KMS-11 (cell line): ENCODE measurements around the gene IL12B.
"Not testable (repeated sequence)": the region's sequence is repeated elsewhere in the genome, so short reads cannot be mapped to it uniquely, and the experiment has no call there.

Experiments used
- H2AFZ ChIP-seq: fragments of 200-600 bp; sonication (generic); 2 replicates; pipeline ENCODE4 v1.6.1; 2016; ENCODE audit warnings: antibody characterized with exemption, mixed run types, low read depth
- H3K27ac ChIP-seq: fragments of 200-600 bp; sonication (generic); 2 replicates; pipeline ENCODE4 v1.6.1; 2016; ENCODE audit warnings: mild to moderate bottlenecking, mixed run types
- H3K27me3 ChIP-seq: fragments of 200-600 bp; sonication (generic); 2 replicates; pipeline ENCODE4 v1.6.1; 2017; ENCODE audit warnings: mild to moderate bottlenecking, low read depth, mixed run types, moderate library complexity; ENCODE audit not compliant: insufficient read depth
- H3K36me3 ChIP-seq: fragments of 200-600 bp; sonication (generic); 2 replicates; pipeline ENCODE4 v1.6.1; 2017; ENCODE audit warnings: mild to moderate bottlenecking, mixed run types; ENCODE audit not compliant: insufficient read depth
- H3K4me1 ChIP-seq: fragments of 200-600 bp; sonication (generic); 2 replicates; pipeline ENCODE4 v1.6.1; 2016; ENCODE audit warnings: mild to moderate bottlenecking, low read depth, mixed run types; ENCODE audit not compliant: poor library complexity, severe bottlenecking
- H3K4me2 ChIP-seq: fragments of 200-600 bp; sonication (generic); 2 replicates; pipeline ENCODE4 v1.7.0; 2016; ENCODE audit warnings: mild to moderate bottlenecking, mixed run types
- H3K4me3 ChIP-seq: fragments of 200-600 bp; sonication (generic); IDR thresholded peaks from 2 replicates; pipeline ENCODE4 v1.6.1; 2017; ENCODE audit warnings: low read depth, low read length, mixed read lengths; ENCODE audit not compliant: insufficient read depth
- H3K79me2 ChIP-seq: fragments of 200-600 bp; sonication (generic); 2 replicates; pipeline ENCODE4 v1.6.1; 2016; ENCODE audit warnings: low read depth, mixed run types; ENCODE audit not compliant: insufficient read depth
- H3K9ac ChIP-seq: fragments of 200-600 bp; sonication (generic); 2 replicates; pipeline ENCODE4 v1.6.1; 2016; ENCODE audit warnings: mild to moderate bottlenecking, mixed run types
- H4K20me1 ChIP-seq: fragments of 200-600 bp; sonication (generic); 2 replicates; pipeline ENCODE4 v1.6.1; 2016; ENCODE audit warnings: mild to moderate bottlenecking, mixed run types; ENCODE audit not compliant: insufficient read depth
- TF ChIP-seq, protein P1 (sequence below): fragments of 200-600 bp; sonication (generic); conservative IDR thresholded peaks from 2 replicates; pipeline ENCODE4 v1.6.1; 2017; ENCODE audit warnings: low read depth, mild to moderate bottlenecking, antibody characterized with exemption, low read length, moderate library complexity, mixed read lengths

Gene IL12B

DNA sequence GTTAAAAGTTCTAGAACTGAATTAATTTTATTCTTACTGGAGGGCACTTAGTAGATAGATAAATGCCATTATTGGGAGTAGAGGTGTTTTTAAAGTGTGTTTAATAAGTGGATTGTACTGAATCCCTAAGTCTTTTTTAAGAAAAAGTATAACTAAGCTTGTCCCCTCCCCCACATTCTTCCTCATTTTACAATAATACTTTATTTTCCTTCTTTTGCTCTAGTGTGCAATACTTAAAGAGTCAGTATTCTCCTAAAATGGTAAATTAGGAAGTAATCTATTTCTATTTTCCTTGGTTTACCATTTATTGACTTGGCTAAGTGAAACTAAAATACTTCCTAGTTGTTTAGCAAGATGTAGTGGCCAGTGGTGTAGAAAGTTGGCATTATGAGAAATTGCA is 55.6 kb downstream of the IL12B start:
- H4K20me1 ChIP-seq = no peaks in the 10 kb centered on the region
- H3K79me2 ChIP-seq = no peaks in the 10 kb centered on the region
- H3K36me3 ChIP-seq = no peaks in the 10 kb centered on the region
- H3K4me3 ChIP-seq = no peak overlapping the region
- no peaks in the 10 kb centered on the region for H3K27me3 ChIP-seq
- TF ChIP-seq, protein P1, sequence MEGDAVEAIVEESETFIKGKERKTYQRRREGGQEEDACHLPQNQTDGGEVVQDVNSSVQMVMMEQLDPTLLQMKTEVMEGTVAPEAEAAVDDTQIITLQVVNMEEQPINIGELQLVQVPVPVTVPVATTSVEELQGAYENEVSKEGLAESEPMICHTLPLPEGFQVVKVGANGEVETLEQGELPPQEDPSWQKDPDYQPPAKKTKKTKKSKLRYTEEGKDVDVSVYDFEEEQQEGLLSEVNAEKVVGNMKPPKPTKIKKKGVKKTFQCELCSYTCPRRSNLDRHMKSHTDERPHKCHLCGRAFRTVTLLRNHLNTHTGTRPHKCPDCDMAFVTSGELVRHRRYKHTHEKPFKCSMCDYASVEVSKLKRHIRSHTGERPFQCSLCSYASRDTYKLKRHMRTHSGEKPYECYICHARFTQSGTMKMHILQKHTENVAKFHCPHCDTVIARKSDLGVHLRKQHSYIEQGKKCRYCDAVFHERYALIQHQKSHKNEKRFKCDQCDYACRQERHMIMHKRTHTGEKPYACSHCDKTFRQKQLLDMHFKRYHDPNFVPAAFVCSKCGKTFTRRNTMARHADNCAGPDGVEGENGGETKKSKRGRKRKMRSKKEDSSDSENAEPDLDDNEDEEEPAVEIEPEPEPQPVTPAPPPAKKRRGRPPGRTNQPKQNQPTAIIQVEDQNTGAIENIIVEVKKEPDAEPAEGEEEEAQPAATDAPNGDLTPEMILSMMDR = no peak
- no peak overlapping the region for H3K27ac ChIP-seq
- H3K4me2 ChIP-seq = no peak overlapping the region
- no peak overlapping the region for H3K9ac ChIP-seq
- no peaks in the 10 kb centered on the region for H3K4me1 ChIP-seq
- H2AFZ ChIP-seq = no peak overlapping the region

DNA sequence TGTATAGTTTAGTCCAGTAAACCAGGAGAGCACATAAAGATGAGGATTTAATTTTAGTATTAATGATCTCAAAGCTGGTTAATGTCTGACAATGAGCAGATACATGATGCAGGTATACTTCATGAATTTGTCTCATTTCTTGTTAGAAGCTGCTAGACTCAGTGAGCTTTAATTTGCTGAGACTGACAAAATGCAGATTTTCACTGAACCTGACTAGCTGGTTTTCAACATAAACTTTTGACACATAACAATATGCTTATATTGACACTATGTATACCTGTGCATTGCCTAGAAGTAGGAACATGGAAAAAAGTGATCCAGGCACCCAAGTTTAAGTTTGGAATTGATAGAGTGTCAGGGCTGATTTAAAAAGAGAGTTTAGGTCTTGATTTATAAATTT is 56.4 kb downstream of the IL12B start:
- Histone ChIP-seq H3K79me2 (no peaks in the 10 kb centered on the region), H3K36me3 (no peaks in the 10 kb centered on the region), H2AFZ (no peak overlapping the region), H3K27ac (no peak overlapping the region), H3K4me2 (no peak overlapping the region), H3K4me1 (no peaks in the 10 kb centered on the region), H3K4me3 (no peak overlapping the region), H3K27me3 (no peaks in the 10 kb centered on the region), H3K9ac (no peak overlapping the region), H4K20me1 (no peaks in the 10 kb centered on the region)
- TF ChIP-seq, protein P1 = no peak

DNA sequence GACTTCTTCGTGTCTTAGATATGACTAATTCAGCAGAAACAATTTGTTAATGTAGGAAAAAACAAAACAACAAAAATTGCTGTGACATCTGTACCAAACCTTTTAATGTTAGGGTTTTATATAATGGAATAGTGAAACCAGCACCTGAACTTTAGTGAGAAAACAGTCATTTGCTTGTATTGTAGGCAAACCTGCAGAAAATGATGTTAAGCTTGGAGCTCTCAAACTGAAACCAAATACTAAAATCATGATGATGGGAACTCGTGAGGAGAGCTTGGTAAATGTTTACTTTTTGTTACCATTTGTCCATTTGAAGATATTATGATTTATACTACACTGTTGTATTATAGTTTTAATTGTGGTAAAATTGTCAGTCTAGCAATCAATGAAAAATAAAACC is 60.6 kb downstream of the IL12B start:
- TF ChIP-seq, protein P1 = no peak

DNA sequence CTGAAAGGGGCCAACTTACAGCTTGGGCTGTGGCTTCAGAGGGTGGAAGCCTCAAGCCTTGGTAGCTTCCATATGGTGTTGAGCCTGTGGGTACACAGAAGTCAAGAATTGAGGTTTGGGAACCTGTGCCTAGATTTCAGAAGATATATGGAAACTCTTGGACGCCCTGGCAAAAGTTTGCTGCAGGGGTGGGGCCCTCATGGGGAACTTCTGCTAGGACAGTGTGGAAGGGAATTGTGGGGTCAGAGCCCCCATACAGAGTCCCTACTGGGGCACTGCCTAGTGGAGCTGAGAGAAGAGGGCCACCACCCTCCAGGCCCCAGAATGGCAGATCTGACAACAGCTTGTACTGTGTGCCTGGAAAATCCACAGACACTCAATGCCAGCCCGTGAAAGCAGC is 63.5 kb downstream of the IL12B start:
- H3K79me2 ChIP-seq, H4K20me1 ChIP-seq, H3K27ac ChIP-seq, H3K9ac ChIP-seq, H3K27me3 ChIP-seq, H3K4me1 ChIP-seq, H2AFZ ChIP-seq, H3K4me2 ChIP-seq, H3K4me3 ChIP-seq, H3K36me3 ChIP-seq: not testable (repeated sequence)

More for the DNA sequence above, 60.6 kb downstream of the IL12B start:
- Histone ChIP-seq H3K36me3 (no peaks in the 10 kb centered on the region), H3K27me3 (no peaks in the 10 kb centered on the region), H2AFZ (no peak overlapping the region), H4K20me1 (no peaks in the 10 kb centered on the region), H3K79me2 (no peaks in the 10 kb centered on the region), H3K4me3 (no peak overlapping the region), H3K27ac (no peak overlapping the region), H3K4me2 (no peak overlapping the region), H3K9ac (no peak overlapping the region), H3K4me1 (no peaks in the 10 kb centered on the region)
